GM18873 (cell line): ENCODE data around the gene CAV2.

Source experiments
- ATAC-seq: cut with Tn5 transposase; IDR thresholded peaks from one replicate; pipeline ENCODE4 v1.9.1; 2021; ENCODE audit warnings: mild to moderate bottlenecking, moderate library complexity, moderate number of reproducible peaks; ENCODE audit not compliant: unreplicated experiment, low FRiP score

The CAV2 gene

GRCh38 chr7:116521046-116521664, 21.6 kb downstream of the CAV2 start:
- ATAC-seq, result no peak

GRCh38 chr7:116522247-116522646, 22.7 kb downstream of the CAV2 start:
- no peak for ATAC-seq

GRCh38 chr7:116524221-116524608, 24.7 kb downstream of the CAV2 start:
- no peak for ATAC-seq

GRCh38 chr7:116524609-116525297, 25.2 kb downstream of the CAV2 start, which contains the start of gene CAV1:
Gene CAV1, plus strand, starts transcription at chr7:116525036. Its CDS starts 27 bp downstream, at chr7:116525063.
- ATAC-seq, result no peak

GRCh38 chr7:116525298-116525912, 25.9 kb downstream of the CAV2 start:
- no peak for ATAC-seq

- peak; percentile 89 for ATAC-seq
Measured at GRCh38 chr7:116525913-116526861, 26.6 kb downstream of the CAV2 start.

- no peak for ATAC-seq
Measured at GRCh38 chr7:116526897-116527296, 27.4 kb downstream of the CAV2 start.

GRCh38 chr7:116527521-116527920, 28.0 kb downstream of the CAV2 start:
- ATAC-seq, result no peak

GRCh38 chr7:116528008-116528789, 28.7 kb downstream of the CAV2 start:
- ATAC-seq, result no peak

- ATAC-seq, result no peak
Measured at GRCh38 chr7:116529250-116529649, 29.7 kb downstream of the CAV2 start.

GRCh38 chr7:116530107-116530820, 30.7 kb downstream of the CAV2 start:
- ATAC-seq, result no peak

- no peak for ATAC-seq
Measured at GRCh38 chr7:116532102-116532688, 32.7 kb downstream of the CAV2 start.

GRCh38 chr7:116534790-116535189, 35.3 kb downstream of the CAV2 start:
- no peak for ATAC-seq

- no peak for ATAC-seq
Measured at GRCh38 chr7:116535416-116535815, 35.9 kb downstream of the CAV2 start.

GRCh38 chr7:116538138-116538537, 38.6 kb downstream of the CAV2 start:
- no peak for ATAC-seq

GRCh38 chr7:116539879-116540278, 40.3 kb downstream of the CAV2 start:
- no peak for ATAC-seq

GRCh38 chr7:116540743-116541142, 41.2 kb downstream of the CAV2 start:
- ATAC-seq, result no peak

GRCh38 chr7:116541951-116542350, 42.4 kb downstream of the CAV2 start:
- no peak for ATAC-seq

GRCh38 chr7:116542618-116543017, 43.1 kb downstream of the CAV2 start:
- no peak for ATAC-seq
